ENCODE results near the gene ALK. TPM values are rescaled to one million over a fixed set of nuclear protein-coding genes. Genes with fewer than 3 reads are reported as not detected.

The ALK gene
- polyA plus RNA-seq, 1 experiment = not detected

GRCh38 chr2:29705616-29706015 is 215.8 kb downstream of the ALK start:
- Histone ChIP-seq H3K27me3 (ENCODE audit: control insufficient read depth, insufficient read depth, low read length) (peaks cover 4% of the 10 kb centered on the region), H3K27ac (ENCODE audit: low read depth, low read length) (no peak overlapping the region), H3K9me3 (ENCODE audit: control insufficient read depth, insufficient read depth, low read length) (no peaks in the 10 kb centered on the region), H3K4me3 (ENCODE audit: low read depth, low read length) (no peak overlapping the region)
- TF ChIP-seq CTCF (IDR thresholded peaks at IDR 0.05; ENCODE audit: low read depth, low read length) = no peak
- POLR2A ChIA-PET = no interaction called here
- no peak for DNase-seq (ENCODE audit: low read depth, low spot score)
- CTCF ChIA-PET = no interaction called here

DNA sequence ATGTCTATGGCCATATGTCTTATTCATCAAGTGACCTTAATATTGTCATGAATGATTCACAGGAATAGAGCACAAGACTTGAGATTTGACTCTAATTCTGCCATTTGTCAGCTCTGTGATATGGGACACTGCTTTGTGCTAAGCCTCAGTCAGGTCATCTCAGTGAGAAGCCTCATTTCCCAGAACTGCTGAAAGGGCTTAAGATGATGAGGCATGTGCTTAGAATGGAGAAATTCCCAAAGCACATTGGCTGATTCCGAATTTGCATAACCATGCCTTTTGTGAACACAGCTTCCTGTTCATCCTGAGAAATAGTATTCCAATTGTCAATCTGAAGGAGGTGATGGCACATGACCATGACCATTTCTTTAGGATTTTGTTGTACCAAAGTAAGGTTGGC is 218.1 kb downstream of the ALK start:
- no peak overlapping the region for H3K4me3 ChIP-seq (ENCODE audit: low read depth, low read length)
- H3K27ac ChIP-seq (ENCODE audit: low read depth, low read length) = no peak overlapping the region
- TF ChIP-seq CTCF (IDR thresholded peaks at IDR 0.05; ENCODE audit: low read depth, low read length) = no peak
- ChIA-PET POLR2A (interaction anchor here (0.6 kb wide), 1 partner anchor 415 kb away, joined by 5 read pairs; no protein-coding TSS in a partner anchor), CTCF (no interaction called here)
- peaks cover 4% of the 10 kb centered on the region for H3K27me3 ChIP-seq (ENCODE audit: control insufficient read depth, insufficient read depth, low read length)
- DNase-seq (ENCODE audit: low read depth, low spot score) = no peak
- no peaks in the 10 kb centered on the region for H3K9me3 ChIP-seq (ENCODE audit: control insufficient read depth, insufficient read depth, low read length)

DNA sequence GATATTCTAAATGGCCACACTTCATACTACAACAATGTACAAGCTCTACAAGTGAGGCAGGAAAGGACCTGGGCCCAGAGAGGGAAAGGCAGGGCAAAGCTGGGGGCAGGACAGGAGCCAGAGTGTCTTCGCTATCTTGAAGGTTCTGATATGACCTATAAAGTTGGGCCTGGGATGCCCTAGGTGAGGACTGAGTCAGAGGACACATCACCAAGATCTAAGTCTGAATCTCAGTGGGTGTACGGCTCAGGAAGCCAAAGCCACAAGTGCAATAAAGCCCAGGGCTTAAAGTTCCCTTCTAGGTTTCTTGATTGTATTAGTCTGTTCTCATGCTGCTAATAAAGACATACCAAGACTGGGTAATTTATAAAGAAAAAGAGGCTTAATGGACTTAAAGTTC is 219.1 kb downstream of the ALK start:
- Histone ChIP-seq H3K27ac (ENCODE audit: low read depth, low read length) (no peak overlapping the region), H3K4me3 (ENCODE audit: low read depth, low read length) (no peak overlapping the region), H3K27me3 (ENCODE audit: control insufficient read depth, insufficient read depth, low read length) (peaks cover 2% of the 10 kb centered on the region), H3K9me3 (ENCODE audit: control insufficient read depth, insufficient read depth, low read length) (no peaks in the 10 kb centered on the region)
- CTCF ChIA-PET = no interaction called here
- DNase-seq (ENCODE audit: low read depth, low spot score) = no peak
- no peak for TF ChIP-seq CTCF (IDR thresholded peaks at IDR 0.05; ENCODE audit: low read depth, low read length)
- POLR2A ChIA-PET = no interaction called here

- peak; percentile 13 for DNase-seq (ENCODE audit: low read depth, low spot score)
- peak overlapping the region; percentile 11 for H3K27ac ChIP-seq (ENCODE audit: low read depth, low read length)
- H3K9me3 ChIP-seq (ENCODE audit: control insufficient read depth, insufficient read depth, low read length) = no peaks in the 10 kb centered on the region
- no peak for TF ChIP-seq CTCF (IDR thresholded peaks at IDR 0.05; ENCODE audit: low read depth, low read length)
- POLR2A ChIA-PET = no interaction called here
- CTCF ChIA-PET = no interaction called here
- H3K4me3 ChIP-seq (ENCODE audit: low read depth, low read length) = no peak overlapping the region
- no peaks in the 10 kb centered on the region for H3K27me3 ChIP-seq (ENCODE audit: control insufficient read depth, insufficient read depth, low read length)
Observed at GRCh38 chr2:29700560-29700959, 220.8 kb downstream of the ALK start.

GRCh38 chr2:29699045-29699444 is 222.3 kb downstream of the ALK start:
- no peak overlapping the region for H3K4me3 ChIP-seq (ENCODE audit: low read depth, low read length)
- ChIA-PET POLR2A (no interaction called here), CTCF (no interaction called here)
- DNase-seq (ENCODE audit: low read depth, low spot score) = no peak
- no peak overlapping the region for H3K27ac ChIP-seq (ENCODE audit: low read depth, low read length)
- peaks cover 3% of the 10 kb centered on the region for H3K27me3 ChIP-seq (ENCODE audit: control insufficient read depth, insufficient read depth, low read length)
- H3K9me3 ChIP-seq (ENCODE audit: control insufficient read depth, insufficient read depth, low read length) = no peaks in the 10 kb centered on the region; the same call in 1 of the 2 replicates
- TF ChIP-seq CTCF (IDR thresholded peaks at IDR 0.05; ENCODE audit: low read depth, low read length) = no peak
